ENCODE measurements around the gene LARP4B. TPM values are rescaled to one million over a fixed set of nuclear protein-coding genes. Genes with fewer than 3 reads are reported as not detected.

The LARP4B gene
- total RNA-seq, 2 experiments from 2014 or later = 33.1 to 40.2 TPM

DNA sequence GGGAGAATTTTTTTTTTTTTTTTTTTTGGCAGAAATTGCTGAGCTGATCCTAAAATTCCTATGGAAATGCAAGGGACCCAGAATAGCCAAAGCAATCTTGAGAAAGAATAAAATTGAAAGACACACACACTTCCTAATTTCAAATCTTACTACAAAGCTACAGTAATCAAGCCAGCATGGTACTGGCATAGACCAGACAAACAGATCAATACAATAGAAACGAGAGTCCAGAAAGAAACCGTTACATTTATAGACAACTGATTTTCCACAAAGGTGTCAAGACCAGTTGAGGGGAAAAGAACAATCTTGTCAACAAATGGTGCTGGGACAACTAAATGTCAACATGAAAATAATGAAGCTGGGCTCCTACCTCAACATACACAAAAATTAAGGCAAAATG, 34.5 kb downstream of the LARP4B start:
- H3K4me3 Mint-ChIP-seq = no peak overlapping the region
- peak overlapping the region; percentile 25 for H3K27ac Mint-ChIP-seq
- no peaks in the 10 kb centered on the region for H3K9me3 ChIP-seq (ENCODE audit: control insufficient read depth in 1 of 2, insufficient read depth in 1 of 2, low read length in 2 of 2)
- H3K4me1 ChIP-seq (ENCODE audit: insufficient read depth, low read length) = peaks cover 3% of the 10 kb centered on the region
- no peaks in the 10 kb centered on the region for H3K27me3 ChIP-seq (ENCODE audit: control insufficient read depth in 1 of 2, insufficient read depth in 2 of 2, low read length in 2 of 2)
- peaks cover 71% of the 10 kb centered on the region for H3K4me1 Mint-ChIP-seq (ENCODE audit: low read depth)
- ATAC-seq (ENCODE audit: poor library complexity) (no peak), DNase-seq (no peak)
- TF ChIP-seq, protein P1, sequence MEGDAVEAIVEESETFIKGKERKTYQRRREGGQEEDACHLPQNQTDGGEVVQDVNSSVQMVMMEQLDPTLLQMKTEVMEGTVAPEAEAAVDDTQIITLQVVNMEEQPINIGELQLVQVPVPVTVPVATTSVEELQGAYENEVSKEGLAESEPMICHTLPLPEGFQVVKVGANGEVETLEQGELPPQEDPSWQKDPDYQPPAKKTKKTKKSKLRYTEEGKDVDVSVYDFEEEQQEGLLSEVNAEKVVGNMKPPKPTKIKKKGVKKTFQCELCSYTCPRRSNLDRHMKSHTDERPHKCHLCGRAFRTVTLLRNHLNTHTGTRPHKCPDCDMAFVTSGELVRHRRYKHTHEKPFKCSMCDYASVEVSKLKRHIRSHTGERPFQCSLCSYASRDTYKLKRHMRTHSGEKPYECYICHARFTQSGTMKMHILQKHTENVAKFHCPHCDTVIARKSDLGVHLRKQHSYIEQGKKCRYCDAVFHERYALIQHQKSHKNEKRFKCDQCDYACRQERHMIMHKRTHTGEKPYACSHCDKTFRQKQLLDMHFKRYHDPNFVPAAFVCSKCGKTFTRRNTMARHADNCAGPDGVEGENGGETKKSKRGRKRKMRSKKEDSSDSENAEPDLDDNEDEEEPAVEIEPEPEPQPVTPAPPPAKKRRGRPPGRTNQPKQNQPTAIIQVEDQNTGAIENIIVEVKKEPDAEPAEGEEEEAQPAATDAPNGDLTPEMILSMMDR (IDR thresholded peaks at IDR 0.05) = no peak
- H3K36me3 ChIP-seq (ENCODE audit: insufficient read depth, low read length) = no peaks in the 10 kb centered on the region
- no peak overlapping the region for H3K27ac ChIP-seq (ENCODE audit: low read depth in 1 of 2, low read length in 2 of 2)
- ChIA-PET CTCF (interaction anchor here (0.6 to 1.2 kb wide), 2 partner anchors 9 to 91 kb away, joined by 3 read pairs; partner anchors contain the start of gene GTPBP4), POLR2A (interaction anchor here (1.1 kb wide), 1 partner anchor 35 kb away, joined by 3 read pairs; the partner anchor contains the start of gene LARP4B)
- no peaks in the 10 kb centered on the region for H3K9me3 Mint-ChIP-seq
- intact Hi-C loops (cut with DNase I, micrococcal nuclease) = no loop called here
- H3K4me3 ChIP-seq (ENCODE audit: low read length) = no peak overlapping the region
- H3K27me3 Mint-ChIP-seq = no peaks in the 10 kb centered on the region
- peaks cover 9% of the 10 kb centered on the region for H3K36me3 Mint-ChIP-seq (ENCODE audit: low read depth)

DNA sequence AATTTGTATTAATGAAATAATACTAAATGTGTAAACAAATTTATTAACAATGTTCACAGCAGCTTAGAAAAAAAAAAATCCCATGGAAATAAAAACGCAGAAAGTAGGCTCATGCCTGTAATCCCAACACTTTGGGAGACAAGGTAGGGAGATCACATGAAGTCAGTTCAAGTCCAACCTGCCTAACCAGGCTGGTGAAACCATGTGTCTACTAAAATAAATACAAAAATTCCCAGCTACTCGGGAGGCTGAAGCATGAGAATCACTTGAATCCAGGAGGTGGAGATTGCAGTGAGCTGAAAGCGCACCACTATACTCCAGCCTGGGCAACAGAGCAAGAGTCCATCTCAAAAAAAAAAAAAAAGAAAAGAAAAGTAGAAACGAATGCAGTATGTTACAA, 36.2 kb downstream of the LARP4B start:
- POLR2A ChIA-PET = no interaction called here
- no peak for ATAC-seq (ENCODE audit: poor library complexity)
- H3K4me1 Mint-ChIP-seq (ENCODE audit: low read depth) = peaks cover 75% of the 10 kb centered on the region
- Histone ChIP-seq H3K27me3 (ENCODE audit: control insufficient read depth in 1 of 2, insufficient read depth in 2 of 2, low read length in 2 of 2) (no peaks in the 10 kb centered on the region), H3K27ac (ENCODE audit: low read depth in 1 of 2, low read length in 2 of 2) (no peak overlapping the region), H3K36me3 (ENCODE audit: insufficient read depth, low read length) (no peaks in the 10 kb centered on the region), H3K9me3 (ENCODE audit: control insufficient read depth in 1 of 2, insufficient read depth in 1 of 2, low read length in 2 of 2) (no peaks in the 10 kb centered on the region), H3K4me1 (ENCODE audit: insufficient read depth, low read length) (peaks cover under 1% of the 10 kb centered on the region), H3K4me3 (ENCODE audit: low read length) (no peak overlapping the region)
- no peak overlapping the region for H3K27ac Mint-ChIP-seq
- TF ChIP-seq, protein P1 (IDR thresholded peaks at IDR 0.05) = no peak
- no peaks in the 10 kb centered on the region for H3K27me3 Mint-ChIP-seq
- no peaks in the 10 kb centered on the region for H3K9me3 Mint-ChIP-seq
- H3K4me3 Mint-ChIP-seq = no peak overlapping the region
- CTCF ChIA-PET = no interaction called here
- no peak for DNase-seq
- peaks cover 3% of the 10 kb centered on the region for H3K36me3 Mint-ChIP-seq (ENCODE audit: low read depth)
- intact Hi-C loops (cut with DNase I, micrococcal nuclease) = no loop called here

DNA sequence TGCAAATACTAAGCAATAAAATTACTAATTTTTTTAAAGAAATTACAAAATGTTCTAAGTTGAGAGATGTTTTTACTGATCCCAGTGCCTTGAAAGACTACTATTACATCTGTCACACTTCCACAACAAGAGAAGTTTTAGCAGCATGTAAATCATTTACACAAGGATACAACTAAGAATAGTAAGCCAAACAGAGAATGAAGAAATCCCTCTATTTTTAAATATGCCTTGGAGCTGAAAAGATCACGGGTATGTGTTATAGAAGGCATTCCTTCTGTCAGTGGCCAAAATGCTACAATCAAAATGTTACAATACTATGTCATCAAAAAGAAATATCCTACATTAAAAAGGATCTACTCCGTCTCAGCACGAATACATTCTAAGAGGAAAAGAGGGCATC, 52.6 kb downstream of the LARP4B start:
- H3K27ac Mint-ChIP-seq = no peak overlapping the region
- no peak overlapping the region for H3K4me3 Mint-ChIP-seq
- intact Hi-C loops (cut with DNase I, micrococcal nuclease) = no loop called here
- Histone ChIP-seq H3K27ac (ENCODE audit: low read depth in 1 of 2, low read length in 2 of 2) (no peak overlapping the region), H3K36me3 (ENCODE audit: insufficient read depth, low read length) (peaks cover 64% of the 10 kb centered on the region), H3K9me3 (ENCODE audit: control insufficient read depth in 1 of 2, insufficient read depth in 1 of 2, low read length in 2 of 2) (no peaks in the 10 kb centered on the region), H3K4me1 (ENCODE audit: insufficient read depth, low read length) (no peaks in the 10 kb centered on the region), H3K27me3 (ENCODE audit: control insufficient read depth in 1 of 2, insufficient read depth in 2 of 2, low read length in 2 of 2) (no peaks in the 10 kb centered on the region), H3K4me3 (ENCODE audit: low read length) (no peak overlapping the region)
- no peaks in the 10 kb centered on the region for H3K27me3 Mint-ChIP-seq
- POLR2A ChIA-PET = no interaction called here
- ATAC-seq (ENCODE audit: poor library complexity) = no peak
- no peaks in the 10 kb centered on the region for H3K9me3 Mint-ChIP-seq
- peaks cover 15% of the 10 kb centered on the region for H3K4me1 Mint-ChIP-seq (ENCODE audit: low read depth)
- H3K36me3 Mint-ChIP-seq (ENCODE audit: low read depth) = peaks cover 86% of the 10 kb centered on the region
- TF ChIP-seq, protein P1 (IDR thresholded peaks at IDR 0.05) = no peak
- CTCF ChIA-PET = no interaction called here
- DNase-seq = no peak

All from CD4-positive, alpha-beta T cell (primary cell).